ENCODE data around the gene PARP11.
"Not testable (repeated sequence)": the region's sequence is repeated elsewhere in the genome, so short reads cannot be mapped to it uniquely, and the experiment has no call there.

The PARP11 gene

GRCh38 chr12:3882896-3883564 is 9.8 kb upstream of the PARP11 start:
- DNase-seq = peak; percentile 88

DNA sequence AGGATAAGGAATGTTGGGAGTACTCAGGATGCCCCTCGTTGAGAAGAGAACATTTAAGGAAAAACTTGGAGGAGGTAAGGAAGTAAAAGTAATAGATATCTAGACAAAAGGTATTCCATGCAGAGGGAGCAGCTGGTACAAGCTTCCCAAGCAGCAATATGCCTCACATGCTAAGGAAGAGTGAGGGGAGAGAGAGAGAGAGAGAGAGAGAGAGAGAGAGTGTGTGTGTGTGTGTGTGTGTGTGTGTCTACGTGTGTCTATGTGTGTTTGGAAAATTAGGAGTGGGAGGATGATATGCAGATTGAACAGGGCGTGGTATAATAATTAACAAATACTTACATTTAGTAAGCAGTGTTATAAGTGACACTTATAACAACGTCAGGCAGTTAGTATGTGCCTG is 9.2 kb upstream of the PARP11 start:
- no peak for DNase-seq

DNA sequence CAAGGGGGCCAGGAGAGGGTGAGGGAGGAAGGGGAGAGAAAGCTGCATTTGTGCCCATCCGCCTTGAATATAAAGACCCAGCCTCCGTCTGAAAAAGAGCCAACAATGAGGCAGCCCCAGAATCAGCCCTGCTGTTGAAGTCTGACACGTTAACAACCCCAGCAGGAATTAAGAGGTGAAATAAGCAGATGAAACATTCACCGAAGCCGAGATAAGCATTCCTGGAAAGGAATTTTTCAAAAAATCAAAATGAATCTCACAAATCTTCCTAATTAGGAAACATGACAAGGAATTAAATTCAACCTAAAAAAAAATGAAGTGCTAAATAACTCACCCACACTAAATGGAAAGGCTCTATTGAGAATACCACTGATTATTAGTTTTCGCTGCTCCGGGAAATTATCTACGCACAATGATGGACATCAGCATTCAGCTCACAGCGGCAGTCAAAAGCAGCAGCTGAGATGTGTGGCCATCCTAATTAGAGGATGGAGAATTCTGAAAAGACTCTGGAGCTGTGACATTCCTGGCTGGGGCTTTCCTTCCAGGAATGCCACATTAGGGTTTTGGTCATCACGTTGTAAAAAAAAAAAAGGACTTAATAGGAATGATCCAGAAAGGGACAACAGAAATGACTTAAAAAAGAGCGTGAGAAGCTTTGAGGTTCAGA is 8.2 kb upstream of the PARP11 start:
- no peak for DNase-seq

- no peak for DNase-seq
These were observed 6.6 kb upstream of the PARP11 start for GRCh38 chr12:3879846-3880245.

GRCh38 chr12:3871356-3871755 is 1.8 kb downstream of the PARP11 start:
- DNase-seq = peak; percentile 14

GRCh38 chr12:3869865-3870264 is 3.3 kb downstream of the PARP11 start:
- DNase-seq = peak; percentile 25

DNA sequence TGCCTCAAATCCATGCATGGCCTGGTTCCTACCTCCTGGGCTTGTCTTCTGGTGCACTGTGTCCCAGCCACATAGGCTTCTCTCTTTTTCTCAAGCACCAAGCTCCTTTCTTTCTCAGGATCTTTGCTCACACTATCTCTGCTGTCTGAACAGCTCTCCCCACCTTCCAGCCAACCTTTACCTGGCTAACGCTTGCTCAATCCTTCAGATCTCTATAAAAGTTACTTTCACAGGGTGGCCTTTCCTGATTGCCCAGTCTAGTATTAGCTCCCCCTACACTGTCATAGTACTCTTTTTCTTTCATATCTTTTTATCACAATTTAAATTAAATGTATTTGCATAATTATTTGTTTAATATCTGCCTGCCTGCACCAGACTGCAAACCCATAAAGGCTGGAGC is 3.8 kb downstream of the PARP11 start:
- no peak for DNase-seq

- DNase-seq = no peak
These were observed 9.4 kb downstream of the PARP11 start for GRCh38 chr12:3863756-3864155.

GRCh38 chr12:3842517-3842916 is 30.7 kb downstream of the PARP11 start:
- no peak for DNase-seq

GRCh38 chr12:3841783-3842182 is 31.4 kb downstream of the PARP11 start:
- DNase-seq = no peak

GRCh38 chr12:3840833-3841232 is 32.4 kb downstream of the PARP11 start:
- DNase-seq = not testable (repeated sequence)

DNA sequence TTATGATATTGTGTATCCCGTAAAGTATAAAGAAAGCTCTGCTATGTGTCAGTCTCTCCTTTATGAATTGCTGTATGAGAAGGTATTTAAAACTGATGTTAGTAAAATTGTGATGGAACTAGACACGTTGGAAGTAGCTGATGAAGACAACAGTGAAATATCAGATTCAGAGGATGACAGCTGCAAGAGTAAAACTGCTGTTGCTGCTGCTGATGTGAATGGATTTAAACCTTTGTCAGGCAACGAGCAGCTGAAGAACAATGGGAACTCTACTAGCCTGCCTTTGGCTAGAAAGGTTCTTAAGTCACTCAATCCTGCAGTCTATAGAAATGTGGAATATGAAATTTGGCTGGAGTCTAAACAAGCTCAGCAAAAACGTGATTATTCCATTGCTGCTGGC is 33.5 kb downstream of the PARP11 start:
- not testable (repeated sequence) for DNase-seq

DNA sequence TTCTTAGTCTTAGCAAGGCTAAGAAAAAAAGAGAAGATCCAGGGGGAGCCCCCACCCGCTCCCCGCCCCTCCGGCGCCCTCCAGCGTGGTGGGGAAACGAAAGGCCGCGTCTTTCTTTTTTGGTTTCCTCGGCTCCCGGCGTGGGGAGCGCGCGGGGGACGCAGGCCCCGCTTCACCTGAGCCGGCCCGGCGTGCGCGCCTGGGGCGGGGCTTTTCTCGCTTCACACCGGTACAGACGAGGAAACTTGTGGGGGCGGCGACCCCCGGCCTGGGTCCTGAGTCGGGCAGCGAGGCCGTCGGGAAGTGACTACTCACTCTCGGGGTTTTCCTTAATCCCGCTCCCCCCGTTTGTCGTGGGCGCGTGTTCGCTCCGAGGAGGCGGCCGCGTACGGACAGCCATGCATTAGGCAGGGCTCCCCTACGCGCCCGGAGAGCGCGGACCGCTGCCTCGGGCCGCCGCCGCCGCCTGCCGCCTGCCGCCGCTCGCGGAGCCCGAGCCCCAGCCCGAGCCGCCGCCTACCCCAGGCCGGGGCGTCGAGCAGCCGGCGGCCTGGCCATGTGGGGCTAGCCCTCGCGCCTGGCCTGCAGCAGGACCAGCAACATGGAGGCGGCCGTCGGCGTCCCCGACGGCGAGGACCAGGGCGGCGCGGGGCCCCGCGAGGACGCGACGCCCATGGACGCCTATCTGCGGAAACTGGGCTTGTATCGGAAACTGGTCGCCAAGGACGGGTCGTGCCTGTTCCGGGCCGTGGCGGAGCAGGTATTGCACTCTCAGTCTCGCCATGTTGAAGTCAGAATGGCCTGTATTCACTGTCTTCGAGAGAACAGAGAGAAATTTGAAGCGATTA is 34.3 kb downstream of the PARP11 start:
- peak; percentile 17 for DNase-seq

DNA sequence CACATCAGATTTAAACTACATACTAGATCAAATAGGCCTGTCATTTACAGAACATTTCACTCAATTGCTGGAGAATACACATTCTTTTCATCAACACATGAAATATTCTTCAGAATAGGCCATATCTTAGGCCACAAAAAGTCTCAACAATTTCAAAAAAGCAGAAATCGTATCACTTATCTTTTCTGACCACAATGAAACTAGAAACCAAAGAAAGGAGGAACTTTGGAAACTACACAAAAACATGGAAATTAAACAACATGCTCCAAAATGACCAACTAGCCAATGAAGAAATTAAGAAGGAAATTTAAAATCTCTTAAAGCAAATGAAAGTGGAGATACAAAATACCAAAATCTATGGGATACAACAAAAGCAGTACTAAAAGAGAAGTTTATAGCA is 35.1 kb downstream of the PARP11 start:
- peak; percentile 53 for DNase-seq

GRCh38 chr12:3837049-3837448 is 36.1 kb downstream of the PARP11 start:
- DNase-seq = peak; percentile 26

GRCh38 chr12:3836641-3837040 is 36.6 kb downstream of the PARP11 start:
- no peak for DNase-seq

- DNase-seq = no peak
These were observed 37.3 kb downstream of the PARP11 start for GRCh38 chr12:3835914-3836313.

DNA sequence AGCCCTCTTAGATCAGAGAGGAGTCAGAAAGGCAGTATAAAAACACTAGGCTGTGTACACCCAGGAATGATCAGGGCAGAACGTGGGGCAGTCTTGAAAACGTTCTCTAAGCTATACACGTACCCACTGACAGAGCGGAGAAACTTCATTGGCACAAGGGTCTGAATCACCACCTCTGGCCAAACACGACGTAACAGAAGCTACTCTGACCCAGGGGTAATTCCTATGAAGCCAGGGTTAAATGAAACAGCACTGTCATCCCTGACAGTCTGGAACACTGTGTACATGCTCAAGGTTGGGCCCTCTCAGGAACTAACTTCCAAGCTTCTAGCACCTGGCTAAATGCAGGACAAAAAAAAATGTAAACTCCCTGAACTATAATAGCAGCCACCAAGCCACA is 38.4 kb downstream of the PARP11 start:
- DNase-seq = no peak

- no peak for DNase-seq
These were observed 39.4 kb downstream of the PARP11 start for GRCh38 chr12:3833670-3834310.

GRCh38 chr12:3832738-3833137 is 40.5 kb downstream of the PARP11 start:
- no peak for DNase-seq

DNA sequence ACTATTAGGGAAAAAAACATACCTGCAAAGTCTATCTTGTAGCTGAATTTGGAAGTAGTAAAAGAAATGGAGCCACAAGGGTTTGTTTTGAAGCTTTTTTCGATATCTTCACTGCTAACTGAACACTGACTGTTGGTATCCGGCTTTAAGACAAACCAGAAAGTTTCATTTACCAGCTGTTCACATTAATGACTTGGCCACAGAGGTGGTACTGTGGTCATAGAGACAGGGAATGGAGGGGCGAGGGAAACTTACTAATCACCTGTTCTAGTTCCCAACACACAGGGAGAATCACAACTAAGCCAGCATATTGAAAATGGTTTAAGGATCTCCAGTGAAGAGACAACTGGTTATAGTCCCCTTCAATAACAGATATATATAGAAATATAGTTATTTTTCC is 44.3 kb downstream of the PARP11 start:
- no peak for DNase-seq

- no peak for DNase-seq
These were observed 45.7 kb downstream of the PARP11 start for GRCh38 chr12:3827301-3828000.

GRCh38 chr12:3821441-3821840 is 51.8 kb downstream of the PARP11 start:
- DNase-seq = no peak

All from hematopoietic multipotent progenitor cell treated with erythropoietin and hydrocortisone succinate and interleukin-3 and kit ligand, for 6 days (in vitro differentiated cells).